Hepatocyte (in vitro differentiated cells): ENCODE measurements around the gene ZCCHC9. TPM values are rescaled to one million over a fixed set of nuclear protein-coding genes. Genes with fewer than 3 reads are reported as not detected.

Source experiments
- DNase-seq: peaks from one replicate; pipeline ENCODE4 v3.0.0-alpha.2; 2016; ENCODE audit warnings: low spot score
- H2AFZ ChIP-seq: fragments of 200-600 bp; sonication (generic); 2 replicates; pipeline ENCODE4 v1.6.0; 2016; ENCODE audit warnings: antibody characterized with exemption, mild to moderate bottlenecking
- H3K27ac ChIP-seq: fragments of 200-600 bp; sonication (generic); 2 replicates; pipeline ENCODE4 v1.5.1; 2016; ENCODE audit warnings: mild to moderate bottlenecking
- H3K27me3 ChIP-seq: fragments of 200-600 bp; sonication (generic); 2 replicates; pipeline ENCODE4 v1.6.1; 2016
- H3K36me3 ChIP-seq: fragments of 200-600 bp; sonication (generic); replicated peaks from 2 replicates; pipeline ENCODE4 v1.5.1; 2016; ENCODE audit warnings: low read depth; ENCODE audit not compliant: insufficient read depth
- H3K4me1 ChIP-seq: fragments of 200-600 bp; sonication (generic); 2 replicates; pipeline ENCODE4 v1.5.1; 2016; ENCODE audit warnings: mild to moderate bottlenecking, moderate library complexity; ENCODE audit not compliant: insufficient read depth
- H3K4me2 ChIP-seq: fragments of 200-600 bp; sonication (generic); 2 replicates; pipeline ENCODE4 v1.6.0; 2016
- H3K4me3 ChIP-seq: fragments of 200-600 bp; sonication (generic); 2 replicates; pipeline ENCODE4 v1.5.1; 2016; ENCODE audit warnings: mild to moderate bottlenecking
- H3K79me2 ChIP-seq: fragments of 200-600 bp; sonication (generic); 2 replicates; pipeline ENCODE4 v1.6.0; 2017; ENCODE audit warnings: mild to moderate bottlenecking
- H3K9me2 ChIP-seq: fragments of 200-600 bp; sonication (generic); replicated peaks from 2 replicates; pipeline ENCODE4 v1.6.0; 2017; ENCODE audit warnings: mild to moderate bottlenecking; ENCODE audit not compliant: insufficient read depth
- H3K9me3 ChIP-seq: fragments of 200-600 bp; sonication (generic); 2 replicates; pipeline ENCODE4 v1.5.1; 2016; ENCODE audit warnings: low read depth, mild to moderate bottlenecking
- H4K20me1 ChIP-seq: fragments of 200-600 bp; sonication (generic); 2 replicates; pipeline ENCODE4 v1.6.0; 2016; ENCODE audit warnings: mild to moderate bottlenecking; ENCODE audit not compliant: insufficient read depth, poor library complexity, severe bottlenecking
- EZH2 ChIP-seq: fragments of 200-600 bp; sonication (generic); IDR thresholded peaks from 2 replicates; pipeline ENCODE4 v1.6.1; 2016; ENCODE audit warnings: antibody characterized with exemption, mild to moderate bottlenecking, borderline replicate concordance
- EZH2phosphoT487 ChIP-seq: fragments of 200-600 bp; sonication (generic); IDR thresholded peaks from one replicate; pipeline ENCODE4 v1.6.1; 2018; ENCODE audit warnings: antibody characterized with exemption, mild to moderate bottlenecking, low read depth, moderate library complexity; ENCODE audit not compliant: unreplicated experiment, severe bottlenecking
- WGBS: methylation state at CpG from one replicate; pipeline ENCODE4 v1.1.6; 2016; ENCODE audit warnings: low lambda C conversion rate; ENCODE audit errors: missing lambda C conversion rate; 5-methylcytosine and 5-hydroxymethylcytosine counted together
- polyA plus RNA-seq: library from polyadenylated mRNA; unstranded; fragments of >200 nt; fragmentation: Nextera tagmentation; extraction: Ambion mirVana; gene quantifications from 2 replicates; pipeline ENCODE4 v1.2.1, GENCODE V29; 2016
- total RNA-seq: library from RNA; depleted of rRNA; stranded (reverse); fragments of >200 nt; gene quantifications from 2 replicates; pipeline ENCODE4 v1.2.3, GENCODE V29; 2014
- TF ChIP-seq, protein P1 (sequence below): fragments of 200-600 bp; sonication (generic); IDR thresholded peaks from 2 replicates; pipeline ENCODE4 v1.5.1; 2016; ENCODE audit warnings: antibody characterized with exemption, mild to moderate bottlenecking; ENCODE audit not compliant: poor library complexity

ZCCHC9 gene
- total and polyA plus RNA-seq, 2 experiments from 2014 or later, result 22.8 to 35.2 TPM

DNA sequence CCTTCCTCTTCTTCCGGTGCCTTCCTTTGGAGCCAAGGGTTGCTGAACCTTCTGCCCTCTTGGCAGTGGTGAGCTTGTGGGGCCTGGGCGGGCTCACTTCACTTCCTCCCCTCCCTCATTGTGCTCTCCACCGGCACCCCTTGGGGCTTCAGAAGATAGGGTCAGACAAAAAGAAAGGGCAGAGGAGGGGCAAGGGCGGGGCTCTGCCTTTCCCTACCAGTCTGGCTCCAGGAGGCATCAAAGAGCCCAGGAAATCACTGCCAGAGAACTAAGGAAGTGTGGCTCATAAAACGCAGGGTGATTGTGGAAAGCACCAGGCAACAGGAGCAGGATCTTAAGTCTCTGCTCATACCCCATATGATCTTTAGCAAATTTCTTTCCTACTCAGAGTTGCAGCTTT is 57.7 kb downstream of the ZCCHC9 start:
- TF ChIP-seq, protein P1, sequence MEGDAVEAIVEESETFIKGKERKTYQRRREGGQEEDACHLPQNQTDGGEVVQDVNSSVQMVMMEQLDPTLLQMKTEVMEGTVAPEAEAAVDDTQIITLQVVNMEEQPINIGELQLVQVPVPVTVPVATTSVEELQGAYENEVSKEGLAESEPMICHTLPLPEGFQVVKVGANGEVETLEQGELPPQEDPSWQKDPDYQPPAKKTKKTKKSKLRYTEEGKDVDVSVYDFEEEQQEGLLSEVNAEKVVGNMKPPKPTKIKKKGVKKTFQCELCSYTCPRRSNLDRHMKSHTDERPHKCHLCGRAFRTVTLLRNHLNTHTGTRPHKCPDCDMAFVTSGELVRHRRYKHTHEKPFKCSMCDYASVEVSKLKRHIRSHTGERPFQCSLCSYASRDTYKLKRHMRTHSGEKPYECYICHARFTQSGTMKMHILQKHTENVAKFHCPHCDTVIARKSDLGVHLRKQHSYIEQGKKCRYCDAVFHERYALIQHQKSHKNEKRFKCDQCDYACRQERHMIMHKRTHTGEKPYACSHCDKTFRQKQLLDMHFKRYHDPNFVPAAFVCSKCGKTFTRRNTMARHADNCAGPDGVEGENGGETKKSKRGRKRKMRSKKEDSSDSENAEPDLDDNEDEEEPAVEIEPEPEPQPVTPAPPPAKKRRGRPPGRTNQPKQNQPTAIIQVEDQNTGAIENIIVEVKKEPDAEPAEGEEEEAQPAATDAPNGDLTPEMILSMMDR, result no peak
- WGBS, result 66% methylated on average over 5 of the region's 5 CpGs
- Histone ChIP-seq H3K4me1 (peaks cover 26% of the 10 kb centered on the region), H3K4me3 (no peak overlapping the region), H3K27ac (no peak overlapping the region), H3K4me2 (no peak overlapping the region), H3K9me3 (no peaks in the 10 kb centered on the region), H3K79me2 (no peaks in the 10 kb centered on the region), H2AFZ (no peak overlapping the region), H3K9me2 (no peaks in the 10 kb centered on the region), H4K20me1 (no peaks in the 10 kb centered on the region), H3K36me3 (no peaks in the 10 kb centered on the region), H3K27me3 (no peaks in the 10 kb centered on the region)
- DNase-seq, result no peak

DNA sequence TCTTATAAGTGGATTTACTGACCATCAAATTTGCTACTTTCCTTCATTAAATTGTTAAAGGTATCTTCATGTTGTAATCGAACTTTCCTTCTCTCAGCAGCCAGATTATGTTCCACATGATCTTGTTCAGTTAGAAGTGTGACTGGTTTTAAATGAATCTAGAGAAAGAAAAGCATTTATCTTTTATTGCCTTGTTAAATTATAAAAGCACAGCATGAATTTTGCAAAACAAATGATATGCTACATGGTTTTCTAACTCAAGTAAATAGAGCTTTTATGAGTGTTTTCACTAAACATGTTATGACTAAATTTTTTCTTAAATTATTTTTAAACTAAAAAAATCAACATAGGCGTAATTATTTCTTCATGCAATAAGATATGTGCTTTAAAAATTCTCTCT is 58.5 kb downstream of the ZCCHC9 start:
- no peak overlapping the region for H2AFZ ChIP-seq
- no peaks in the 10 kb centered on the region for H3K9me2 ChIP-seq
- H3K27ac ChIP-seq, result no peak overlapping the region

DNA sequence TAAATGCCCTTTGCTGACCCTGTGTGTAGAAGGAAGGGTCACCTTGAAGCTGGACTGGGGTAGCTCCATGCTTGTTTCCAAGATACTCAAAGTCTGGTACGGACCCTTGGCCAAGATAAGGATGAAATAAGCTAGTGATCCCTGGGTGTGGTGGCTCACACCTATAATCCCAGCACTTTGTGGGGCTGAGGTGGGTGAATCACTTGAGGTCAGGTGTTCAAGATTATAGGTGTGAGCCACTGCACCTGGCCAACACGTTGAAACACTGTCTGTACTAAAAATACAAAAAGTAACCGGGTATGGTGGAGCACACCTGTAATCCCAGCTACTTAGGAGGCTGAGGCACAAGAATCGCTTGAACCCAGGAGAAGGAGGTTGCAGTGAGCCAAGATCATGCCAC is 59.3 kb downstream of the ZCCHC9 start:
- WGBS, result 76% methylated on average over 4 of the region's 4 CpGs
- Histone ChIP-seq H3K79me2 (no peaks in the 10 kb centered on the region), H3K36me3 (no peaks in the 10 kb centered on the region), H3K4me1 (peaks cover 24% of the 10 kb centered on the region), H3K4me2 (no peak overlapping the region), H3K27me3 (no peaks in the 10 kb centered on the region), H4K20me1 (no peaks in the 10 kb centered on the region), H3K9me2 (no peaks in the 10 kb centered on the region), H2AFZ (no peak overlapping the region), H3K27ac (no peak overlapping the region), H3K9me3 (no peaks in the 10 kb centered on the region), H3K4me3 (no peak overlapping the region)
- no peak for DNase-seq
- no peak for TF ChIP-seq EZH2
- no peak for TF ChIP-seq EZH2phosphoT487
- TF ChIP-seq, protein P1, result no peak

More for the DNA sequence above, 58.5 kb downstream of the ZCCHC9 start:
- H4K20me1 ChIP-seq, result no peaks in the 10 kb centered on the region
- H3K4me1 ChIP-seq, result peaks cover 24% of the 10 kb centered on the region
- WGBS, result 80% methylated on average over 2 of the region's 2 CpGs
- TF ChIP-seq EZH2 (no peak), EZH2phosphoT487 (no peak)
- TF ChIP-seq, protein P1, result no peak
- no peak for DNase-seq
- no peaks in the 10 kb centered on the region for H3K9me3 ChIP-seq
- H3K4me2 ChIP-seq, result no peak overlapping the region
- H3K79me2 ChIP-seq, result no peaks in the 10 kb centered on the region
- H3K4me3 ChIP-seq, result no peak overlapping the region
- H3K27me3 ChIP-seq, result no peaks in the 10 kb centered on the region
- no peaks in the 10 kb centered on the region for H3K36me3 ChIP-seq

DNA sequence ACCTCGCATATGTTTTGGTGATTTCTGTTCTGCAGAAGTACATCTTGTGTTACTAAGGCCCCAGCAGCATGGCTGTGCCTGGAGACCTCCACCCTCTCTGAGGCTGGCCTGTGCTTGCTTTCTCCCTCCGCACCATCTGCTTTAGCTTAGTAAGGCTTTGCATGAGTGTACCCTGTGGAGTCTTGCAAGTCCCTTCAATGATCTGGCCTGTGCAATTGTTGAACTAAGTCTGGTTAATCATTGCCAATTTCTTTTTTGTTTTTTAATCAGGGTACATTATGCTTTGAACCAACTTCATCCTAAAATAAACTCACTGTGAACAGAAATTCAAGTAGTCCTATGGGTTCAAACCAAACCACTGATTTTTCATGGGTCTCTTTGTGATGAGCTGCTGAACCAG is 60.2 kb downstream of the ZCCHC9 start:
- H3K4me1 ChIP-seq, result peaks cover 24% of the 10 kb centered on the region
- H3K36me3 ChIP-seq, result no peaks in the 10 kb centered on the region
- no peaks in the 10 kb centered on the region for H3K9me3 ChIP-seq
- no peak overlapping the region for H3K27ac ChIP-seq
- H2AFZ ChIP-seq, result no peak overlapping the region
- H3K9me2 ChIP-seq, result no peaks in the 10 kb centered on the region
- no peaks in the 10 kb centered on the region for H3K79me2 ChIP-seq
- TF ChIP-seq, protein P1, result no peak
- no peak for TF ChIP-seq EZH2
- no peak for TF ChIP-seq EZH2phosphoT487
- no peak overlapping the region for H3K4me2 ChIP-seq
- no peaks in the 10 kb centered on the region for H3K27me3 ChIP-seq
- no peaks in the 10 kb centered on the region for H4K20me1 ChIP-seq
- H3K4me3 ChIP-seq, result no peak overlapping the region
- DNase-seq, result no peak
- 75% methylated on average over 2 of the region's 2 CpGs for WGBS
